GM18505 (cell line): Measurements from ENCODE around the gene ASB4.

ENCODE experiments used
- ATAC-seq: cut with Tn5 transposase; IDR thresholded peaks from one replicate; pipeline ENCODE4 v1.9.1; 2021; ENCODE audit not compliant: unreplicated experiment
- POLR2A ChIP-seq: IDR thresholded peaks from 4 replicates; pipeline ENCODE4 v1.6.1; 2011; ENCODE audit warnings: borderline replicate concordance; ENCODE audit not compliant: insufficient read depth, insufficient read length; ENCODE audit errors: extremely low read depth

ASB4 gene

DNA sequence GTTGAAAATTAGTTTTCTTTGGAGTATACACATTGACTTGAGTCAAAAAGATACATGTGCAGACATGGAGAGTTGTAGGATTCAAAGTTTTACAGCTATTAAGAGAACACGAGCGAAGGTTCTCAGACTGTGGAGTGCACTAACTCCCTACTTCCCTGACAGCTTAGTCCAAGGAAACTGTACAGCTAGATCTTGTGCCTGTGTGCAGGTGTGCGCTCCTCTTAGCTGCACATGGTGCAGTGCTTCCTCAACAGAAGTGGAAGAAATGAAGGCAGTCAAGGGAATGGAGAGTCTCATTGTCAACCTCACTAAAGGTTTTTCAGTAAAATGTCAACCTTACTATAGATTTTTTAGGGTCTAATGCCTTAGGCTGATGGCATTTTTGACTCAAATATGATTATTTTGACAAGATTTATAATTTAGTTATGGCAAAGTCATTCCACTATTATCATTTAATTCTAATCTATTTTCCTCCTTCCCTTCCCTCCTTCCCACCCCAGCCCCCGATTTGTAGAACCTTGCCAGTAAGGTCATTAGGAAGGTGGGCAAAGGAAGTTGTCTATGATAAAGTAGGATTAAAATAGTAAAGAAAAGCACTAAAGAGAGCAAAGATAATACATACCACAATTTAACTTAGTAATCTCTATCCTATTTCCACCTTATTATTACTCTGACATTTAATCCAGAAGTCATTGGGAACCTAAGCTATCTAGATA, 97.0 kb downstream of the ASB4 start:
- no peak for ATAC-seq
- no peak for TF ChIP-seq POLR2A

- no peak for ATAC-seq
- no peak for TF ChIP-seq POLR2A
Observed at GRCh38 chr7:95583834-95584621, 98.3 kb downstream of the ASB4 start.

DNA sequence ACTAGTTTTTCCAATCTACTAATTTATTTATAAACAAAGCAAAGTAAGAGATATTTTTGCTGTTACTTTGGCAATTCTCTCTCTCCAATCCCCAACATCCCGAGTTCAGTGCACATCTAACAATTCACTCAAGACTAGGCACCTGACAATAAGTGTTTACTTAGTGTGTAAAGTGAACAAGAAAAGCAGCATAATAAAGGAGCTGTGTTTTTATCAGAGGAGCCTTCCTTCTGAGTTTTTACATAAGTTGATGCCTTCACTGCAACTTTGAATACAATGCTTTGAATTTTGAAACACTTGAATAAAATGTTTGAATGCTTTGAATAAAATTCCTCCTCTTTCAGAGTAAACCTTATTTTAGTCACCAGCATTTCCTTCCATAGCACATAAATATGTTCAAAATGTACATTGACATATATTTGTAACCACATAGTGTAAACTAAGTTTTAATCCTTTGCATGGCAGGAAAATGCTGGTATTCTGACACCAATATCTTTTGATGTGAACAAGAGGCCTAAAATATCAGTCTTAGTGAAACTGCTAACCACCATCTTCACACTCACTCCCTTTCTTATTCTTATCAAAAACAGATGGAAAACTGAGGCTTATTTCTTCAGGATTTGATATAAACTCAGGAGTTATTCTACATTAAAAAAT, 99.2 kb downstream of the ASB4 start:
- TF ChIP-seq POLR2A, result no peak
- no peak for ATAC-seq

- TF ChIP-seq POLR2A, result no peak
- no peak for ATAC-seq
Observed at GRCh38 chr7:95585426-95585789, 99.7 kb downstream of the ASB4 start.

GRCh38 chr7:95586951-95587301, 101.2 kb downstream of the ASB4 start:
- TF ChIP-seq POLR2A, result no peak
- ATAC-seq, result no peak

DNA sequence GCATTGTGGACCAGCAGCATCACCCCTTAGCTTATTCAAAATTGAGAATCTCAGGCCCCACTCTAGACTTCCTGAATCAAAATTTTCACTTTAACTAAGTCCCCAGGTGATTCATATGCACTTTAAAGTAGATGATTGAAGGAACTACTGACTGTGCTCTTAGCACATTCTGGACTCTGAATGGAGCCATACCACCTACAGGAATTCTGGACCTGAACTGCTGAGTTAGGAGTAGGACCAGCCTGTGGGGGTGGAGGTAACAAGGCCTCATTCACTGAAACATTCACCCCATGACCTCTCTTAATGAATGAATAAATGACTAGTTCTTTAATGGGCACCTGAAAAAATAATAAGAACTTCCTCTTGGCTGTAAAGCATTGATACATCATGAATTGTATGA, 103.3 kb downstream of the ASB4 start:
- ATAC-seq, result no peak
- no peak for TF ChIP-seq POLR2A

- no peak for TF ChIP-seq POLR2A
- no peak for ATAC-seq
Observed at GRCh38 chr7:95589766-95590165, 104.0 kb downstream of the ASB4 start.
